T-helper 2 cell treated with Interferon-gamma antibody and Interleukin-4, amounts not matched to agents 5 μg/mL and 100 μg/mL, for 36 hours (primary cell): ENCODE results near the gene CHD2.
A peak's percentile ranks its signal among the peaks of the same experiment; 100 is the strongest.
"Not testable (repeated sequence)": the region's sequence is repeated elsewhere in the genome, so short reads cannot be mapped to it uniquely, and the experiment has no call there.

Experiments
- DNase-seq: peaks from one replicate; pipeline ENCODE4 v3.0.0; 2021; ENCODE audit warnings: low spot score
- H3K27ac Mint-ChIP-seq: one replicate; pipeline ENCODE4 v1.8.0; 2021; ENCODE audit warnings: mild to moderate bottlenecking, mixed read lengths
- H3K27me3 Mint-ChIP-seq: one replicate; pipeline ENCODE4 v1.8.0; 2021; ENCODE audit warnings: low read depth, mixed read lengths
- H3K36me3 Mint-ChIP-seq: one replicate; pipeline ENCODE4 v1.8.0; 2021; ENCODE audit warnings: low read depth, mixed read lengths
- H3K4me1 Mint-ChIP-seq: one replicate; pipeline ENCODE4 v1.8.0; 2021; ENCODE audit warnings: low read depth, mixed read lengths
- H3K4me3 Mint-ChIP-seq: one replicate; pipeline ENCODE4 v1.8.0; 2022; ENCODE audit warnings: mild to moderate bottlenecking, moderate library complexity, mixed read lengths
- H3K9me3 Mint-ChIP-seq: one replicate; pipeline ENCODE4 v1.8.0; 2021; ENCODE audit warnings: mixed read lengths

Gene CHD2

DNA sequence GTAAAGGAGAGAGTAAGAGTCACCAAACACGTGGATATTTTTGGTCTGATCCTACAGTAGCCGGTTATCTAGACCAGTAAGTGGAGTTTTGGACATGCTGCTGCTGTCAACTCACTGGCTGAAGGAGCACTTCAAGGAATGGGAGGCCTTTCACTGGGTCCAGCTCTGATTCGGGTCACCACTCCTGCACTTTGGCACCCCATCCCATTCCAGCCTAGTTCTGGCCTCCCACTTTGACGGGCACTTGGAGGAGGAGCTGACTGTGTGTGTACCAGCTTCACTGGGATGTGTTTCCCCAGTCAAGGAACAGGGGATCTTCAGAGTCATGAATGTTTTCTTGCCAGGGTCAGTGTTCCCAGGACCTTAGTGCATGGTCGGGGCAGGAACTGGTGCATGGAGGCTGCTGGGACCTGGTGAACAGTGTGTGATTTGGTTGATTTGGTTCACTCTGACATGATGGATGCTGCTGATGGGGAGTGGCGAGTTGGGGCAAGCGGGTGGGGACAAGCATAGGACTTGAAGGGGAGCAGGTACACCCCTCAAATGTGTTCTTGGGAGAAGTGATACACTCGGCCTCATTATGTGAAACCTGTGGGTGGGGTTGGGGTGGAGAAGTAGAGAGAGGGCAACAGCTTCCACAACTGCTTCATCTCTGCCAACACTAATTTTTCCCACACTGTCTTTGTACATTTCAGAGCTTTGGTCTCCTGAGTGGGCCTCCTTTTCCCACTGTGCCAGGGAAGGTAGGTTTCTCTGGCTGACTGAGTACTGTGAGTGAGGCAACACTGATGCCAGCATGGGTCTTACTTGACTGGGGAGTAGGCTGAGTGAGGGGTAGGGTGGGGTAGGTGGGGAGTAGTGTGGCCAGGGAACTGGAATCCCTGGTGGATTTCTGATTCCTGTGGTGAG, 124.8 kb downstream of the CHD2 start:
- Mint-ChIP-seq H3K36me3 (peaks cover 60% of the 10 kb centered on the region), H3K4me3 (peak overlapping the region; percentile 27), H3K9me3 (no peaks in the 10 kb centered on the region), H3K27me3 (no peaks in the 10 kb centered on the region), H3K4me1 (peaks cover 50% of the 10 kb centered on the region), H3K27ac (peak overlapping the region; percentile 72)
- no peak for DNase-seq

DNA sequence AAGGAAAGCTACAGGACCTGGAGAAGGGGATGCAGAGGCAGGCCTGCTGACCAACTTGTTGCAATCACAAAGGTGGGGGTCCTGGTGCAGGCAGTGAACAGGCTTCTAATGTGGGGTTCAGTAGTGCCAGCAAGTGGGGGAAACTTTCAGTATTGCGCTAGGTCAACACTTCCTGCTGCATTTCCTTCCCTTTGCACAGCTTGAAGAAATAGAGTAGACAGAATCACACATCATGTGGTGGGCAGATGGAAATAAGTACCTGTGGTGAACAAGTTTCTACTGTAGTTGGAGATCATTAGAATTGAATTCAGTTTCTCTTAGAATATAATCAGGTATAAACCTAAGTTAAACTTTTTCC, 125.5 kb downstream of the CHD2 start:
- no peaks in the 10 kb centered on the region for H3K9me3 Mint-ChIP-seq
- peaks cover 44% of the 10 kb centered on the region for H3K4me1 Mint-ChIP-seq
- no peak for DNase-seq
- no peaks in the 10 kb centered on the region for H3K27me3 Mint-ChIP-seq
- peak overlapping the region; percentile 27 for H3K4me3 Mint-ChIP-seq
- peaks cover 54% of the 10 kb centered on the region for H3K36me3 Mint-ChIP-seq
- H3K27ac Mint-ChIP-seq: peak overlapping the region; percentile 45

DNA sequence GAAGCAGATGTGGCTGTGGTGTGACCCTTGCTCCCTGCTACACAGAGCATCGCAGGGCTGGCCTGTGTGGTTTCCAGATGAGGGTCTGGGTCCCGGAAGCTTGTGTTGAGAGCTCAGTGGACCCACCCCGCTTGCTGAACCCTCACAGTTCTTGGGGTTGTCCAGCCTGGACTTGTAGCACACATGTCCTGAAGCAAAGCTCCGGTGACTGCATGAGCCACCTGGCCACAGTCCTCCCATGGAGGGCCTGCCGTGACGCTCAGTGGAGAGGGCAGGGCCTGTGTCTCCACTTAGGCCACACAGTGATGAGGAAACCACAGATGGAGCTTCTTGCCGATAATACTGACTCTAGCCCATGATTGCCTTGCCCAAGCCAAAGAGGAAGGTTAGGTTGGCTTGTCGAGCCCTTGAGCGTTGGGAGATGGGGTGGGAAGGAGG, 126.3 kb downstream of the CHD2 start:
- H3K27ac Mint-ChIP-seq: peak overlapping the region; percentile 58
- no peak overlapping the region for H3K4me3 Mint-ChIP-seq
- H3K36me3 Mint-ChIP-seq: peaks cover 48% of the 10 kb centered on the region
- H3K4me1 Mint-ChIP-seq: peaks cover 39% of the 10 kb centered on the region
- DNase-seq: no peak
- no peaks in the 10 kb centered on the region for H3K9me3 Mint-ChIP-seq
- no peaks in the 10 kb centered on the region for H3K27me3 Mint-ChIP-seq

DNA sequence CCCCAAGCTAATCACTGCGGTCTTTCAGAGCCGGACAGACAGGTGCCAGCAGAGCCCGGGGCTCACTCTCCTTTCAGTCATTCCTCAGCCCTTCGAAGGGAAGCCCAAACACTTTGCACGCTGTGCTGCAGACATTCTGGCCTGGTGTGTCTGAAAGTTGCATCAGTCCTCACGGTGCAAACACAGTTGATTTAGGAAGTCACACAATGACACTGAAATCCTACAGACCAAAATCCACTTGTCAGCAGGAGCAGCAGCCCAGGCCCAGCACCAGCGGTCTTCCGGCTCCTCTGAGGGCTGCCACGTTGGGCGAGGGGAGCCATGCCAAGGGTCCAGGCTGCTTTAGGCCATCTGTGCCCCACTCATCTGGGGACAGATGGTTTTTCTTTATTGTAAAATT, 127.3 kb downstream of the CHD2 start:
- Mint-ChIP-seq H3K27me3 (no peaks in the 10 kb centered on the region), H3K9me3 (no peaks in the 10 kb centered on the region), H3K36me3 (peaks cover 39% of the 10 kb centered on the region), H3K27ac (no peak overlapping the region), H3K4me3 (no peak overlapping the region), H3K4me1 (peaks cover 32% of the 10 kb centered on the region)
- DNase-seq: no peak

DNA sequence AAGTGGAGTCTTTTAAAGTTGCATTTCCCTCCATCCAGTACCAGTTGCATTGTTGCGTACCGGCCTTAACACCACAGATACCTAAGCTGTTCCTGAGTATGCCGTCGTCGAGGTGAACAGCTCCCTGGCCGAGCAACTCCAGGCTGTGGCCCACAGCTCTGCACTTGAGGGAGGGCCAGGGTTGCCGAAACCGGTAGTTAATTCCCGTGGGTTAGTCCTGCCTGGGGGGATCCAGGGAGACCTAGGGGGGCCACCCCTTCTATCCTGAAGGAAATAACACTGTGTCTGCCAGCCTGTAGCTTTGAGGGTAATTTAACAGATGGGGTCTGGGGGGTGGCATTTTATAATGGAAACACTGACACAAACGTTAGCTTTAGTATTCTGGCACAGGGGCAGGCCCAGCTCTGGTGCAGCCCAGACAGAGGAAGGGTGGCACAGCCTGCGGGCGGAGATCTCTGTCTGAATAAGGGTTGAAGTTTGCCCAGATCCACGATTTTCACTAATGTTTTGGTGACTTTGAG, 128.0 kb downstream of the CHD2 start:
- Mint-ChIP-seq H3K27me3 (no peaks in the 10 kb centered on the region), H3K27ac (no peak overlapping the region), H3K36me3 (peaks cover 31% of the 10 kb centered on the region), H3K9me3 (no peaks in the 10 kb centered on the region), H3K4me3 (no peak overlapping the region), H3K4me1 (peaks cover 25% of the 10 kb centered on the region)
- DNase-seq: no peak

DNA sequence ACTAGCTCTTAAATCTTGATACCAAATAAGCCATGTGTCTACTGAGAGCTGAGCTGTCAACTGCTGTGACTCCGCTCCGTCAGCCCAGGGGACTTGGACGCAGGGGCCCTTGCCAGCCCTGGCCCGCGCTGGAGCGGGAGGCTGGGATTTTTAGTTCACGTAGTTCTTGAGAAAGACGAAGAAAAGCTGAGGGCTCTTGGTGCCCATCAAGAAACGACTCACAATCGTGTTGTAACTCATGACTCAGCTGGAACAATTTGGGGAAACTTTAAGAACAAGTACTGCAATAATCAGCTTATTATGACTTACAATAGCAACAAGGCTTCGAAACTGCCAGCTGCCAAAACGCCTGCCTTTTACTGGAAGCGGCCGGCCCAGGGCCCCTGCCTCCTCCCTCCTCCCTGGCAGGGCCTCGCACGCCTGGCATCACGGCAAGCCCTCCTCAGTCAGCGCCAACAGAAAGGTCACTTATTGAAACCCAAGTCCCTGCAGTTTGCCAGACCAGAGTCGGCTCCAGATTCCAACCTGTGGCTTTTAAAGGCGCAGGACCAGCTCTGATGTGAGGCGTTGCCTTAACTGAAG, 128.6 kb downstream of the CHD2 start:
- no peaks in the 10 kb centered on the region for H3K27me3 Mint-ChIP-seq
- H3K4me1 Mint-ChIP-seq: peaks cover 20% of the 10 kb centered on the region
- no peak overlapping the region for H3K27ac Mint-ChIP-seq
- no peaks in the 10 kb centered on the region for H3K9me3 Mint-ChIP-seq
- no peak for DNase-seq
- peaks cover 26% of the 10 kb centered on the region for H3K36me3 Mint-ChIP-seq
- H3K4me3 Mint-ChIP-seq: no peak overlapping the region

DNA sequence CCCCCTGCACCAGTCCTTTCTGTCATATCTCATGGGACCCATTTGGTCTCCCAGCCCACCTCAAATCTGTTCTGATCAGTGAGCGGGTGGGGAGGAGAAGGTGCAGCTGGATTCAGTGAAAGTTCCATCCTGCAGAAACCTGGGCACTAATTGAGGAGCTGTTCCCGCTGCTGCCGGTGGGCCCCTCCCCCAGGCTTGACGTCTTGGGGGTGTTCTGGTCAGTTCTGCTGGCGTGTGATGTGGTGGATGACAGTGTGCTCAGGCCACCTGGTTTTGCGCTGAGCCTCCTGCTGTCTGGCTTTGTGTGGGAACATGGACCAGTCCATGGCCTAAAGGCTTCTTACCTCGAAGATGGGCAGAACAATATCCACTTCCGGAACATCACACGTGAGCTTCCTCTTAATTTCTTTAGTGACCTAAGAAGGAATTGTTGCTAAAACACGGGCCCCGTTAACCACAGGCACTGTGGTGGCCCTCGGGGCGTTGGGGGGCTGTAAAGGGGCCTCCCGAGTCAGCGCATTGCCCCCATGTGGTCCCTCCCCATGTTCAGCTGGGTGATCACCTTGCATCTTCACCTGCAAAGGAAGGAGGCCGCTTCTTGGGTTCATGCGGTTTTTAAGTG, 129.2 kb downstream of the CHD2 start:
- Mint-ChIP-seq H3K9me3 (no peaks in the 10 kb centered on the region), H3K27ac (peak overlapping the region; percentile 68), H3K36me3 (peaks cover 22% of the 10 kb centered on the region), H3K4me3 (no peak overlapping the region), H3K4me1 (peaks cover 20% of the 10 kb centered on the region), H3K27me3 (no peaks in the 10 kb centered on the region)
- no peak for DNase-seq

DNA sequence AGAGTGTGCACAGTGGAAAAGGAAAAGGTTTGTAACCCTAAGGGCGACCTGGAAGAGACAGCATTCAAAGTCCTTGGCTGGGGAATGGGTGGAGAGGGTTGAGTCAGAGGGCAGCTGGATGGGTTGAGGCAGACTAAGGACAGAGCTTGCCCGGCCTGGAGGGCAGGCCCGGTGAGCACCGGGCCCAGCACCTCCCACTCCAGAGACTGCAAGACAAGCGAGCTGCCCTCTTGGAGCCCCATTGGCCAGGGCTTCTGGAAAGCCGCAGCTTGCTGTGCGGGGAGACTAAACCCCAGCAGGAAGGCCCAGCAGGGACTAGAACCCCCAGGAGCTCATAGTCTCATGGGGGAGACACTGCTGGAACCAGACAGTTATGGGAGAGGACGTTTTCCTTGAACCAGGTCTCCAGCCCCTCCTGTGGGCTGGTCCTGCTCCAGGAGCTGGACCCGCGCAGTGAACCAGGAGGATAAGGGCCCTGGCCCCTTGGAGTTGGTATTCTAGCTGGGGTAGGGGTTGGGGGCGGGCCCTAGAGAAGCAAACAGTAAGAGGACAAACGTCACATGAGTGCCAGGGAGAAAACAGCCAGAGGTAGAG, 129.8 kb downstream of the CHD2 start:
- Mint-ChIP-seq H3K27ac (peak overlapping the region; percentile 68), H3K27me3 (no peaks in the 10 kb centered on the region), H3K9me3 (no peaks in the 10 kb centered on the region), H3K4me3 (no peak overlapping the region), H3K36me3 (peaks cover 16% of the 10 kb centered on the region), H3K4me1 (peaks cover 17% of the 10 kb centered on the region)
- no peak for DNase-seq

DNA sequence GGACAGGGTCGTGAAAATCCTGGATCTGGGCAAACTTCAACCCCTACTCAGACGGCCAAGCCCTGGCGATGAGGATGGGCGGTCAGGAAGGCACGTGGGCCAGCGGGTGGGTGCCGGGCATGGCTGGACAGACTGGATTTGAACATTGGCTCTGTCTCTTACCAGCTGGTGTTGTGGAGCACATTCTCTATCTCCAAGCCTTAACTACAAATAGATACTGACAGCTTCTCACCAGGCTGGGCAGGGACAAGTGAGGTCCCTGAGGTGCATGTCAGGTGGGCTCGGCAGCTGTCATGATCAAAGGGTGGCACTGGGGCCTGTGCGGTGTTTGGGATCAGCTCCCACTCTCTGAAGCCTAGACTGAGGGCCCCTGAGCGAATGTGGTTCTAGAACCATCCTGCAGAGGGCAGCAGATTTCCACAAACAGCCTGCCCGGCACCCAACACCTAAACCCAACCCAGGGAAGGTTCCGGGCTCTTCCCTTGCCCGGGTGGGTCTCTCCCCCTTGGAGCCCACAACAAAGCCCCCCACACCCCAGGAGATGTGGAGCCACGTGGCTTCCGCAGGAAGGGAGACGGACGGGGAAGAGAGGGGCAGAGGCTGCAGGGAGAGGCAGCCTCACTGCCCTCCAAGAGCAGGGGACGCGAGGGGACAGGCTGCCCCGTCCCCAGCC, 130.4 kb downstream of the CHD2 start:
- Mint-ChIP-seq H3K9me3 (no peaks in the 10 kb centered on the region), H3K36me3 (peaks cover 10% of the 10 kb centered on the region), H3K27ac (peak overlapping the region; percentile 43), H3K4me3 (no peak overlapping the region), H3K27me3 (no peaks in the 10 kb centered on the region), H3K4me1 (peaks cover 11% of the 10 kb centered on the region)
- peak; percentile 36 for DNase-seq

DNA sequence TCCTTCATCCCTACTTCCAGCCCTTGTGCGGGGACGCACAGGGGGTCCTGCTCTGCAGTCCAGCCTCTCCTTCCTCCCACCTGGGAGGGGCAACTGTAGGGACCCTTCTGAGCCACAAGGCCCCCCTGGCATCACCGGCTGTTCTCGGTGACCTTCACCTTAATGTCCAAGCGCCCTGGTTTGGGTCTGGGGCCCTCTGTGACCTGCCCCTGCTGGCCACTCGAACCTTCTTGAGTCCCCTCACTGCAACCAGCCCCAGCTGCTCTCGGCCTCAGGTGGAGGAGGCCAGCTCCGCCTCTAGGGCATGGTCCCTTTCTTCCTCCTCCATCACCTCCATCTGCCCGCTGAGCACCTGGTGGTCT, 131.0 kb downstream of the CHD2 start:
- no peaks in the 10 kb centered on the region for H3K27me3 Mint-ChIP-seq
- peaks cover 12% of the 10 kb centered on the region for H3K4me1 Mint-ChIP-seq
- no peak overlapping the region for H3K27ac Mint-ChIP-seq
- H3K4me3 Mint-ChIP-seq: no peak overlapping the region
- DNase-seq: no peak
- H3K9me3 Mint-ChIP-seq: no peaks in the 10 kb centered on the region
- peaks cover 6% of the 10 kb centered on the region for H3K36me3 Mint-ChIP-seq

DNA sequence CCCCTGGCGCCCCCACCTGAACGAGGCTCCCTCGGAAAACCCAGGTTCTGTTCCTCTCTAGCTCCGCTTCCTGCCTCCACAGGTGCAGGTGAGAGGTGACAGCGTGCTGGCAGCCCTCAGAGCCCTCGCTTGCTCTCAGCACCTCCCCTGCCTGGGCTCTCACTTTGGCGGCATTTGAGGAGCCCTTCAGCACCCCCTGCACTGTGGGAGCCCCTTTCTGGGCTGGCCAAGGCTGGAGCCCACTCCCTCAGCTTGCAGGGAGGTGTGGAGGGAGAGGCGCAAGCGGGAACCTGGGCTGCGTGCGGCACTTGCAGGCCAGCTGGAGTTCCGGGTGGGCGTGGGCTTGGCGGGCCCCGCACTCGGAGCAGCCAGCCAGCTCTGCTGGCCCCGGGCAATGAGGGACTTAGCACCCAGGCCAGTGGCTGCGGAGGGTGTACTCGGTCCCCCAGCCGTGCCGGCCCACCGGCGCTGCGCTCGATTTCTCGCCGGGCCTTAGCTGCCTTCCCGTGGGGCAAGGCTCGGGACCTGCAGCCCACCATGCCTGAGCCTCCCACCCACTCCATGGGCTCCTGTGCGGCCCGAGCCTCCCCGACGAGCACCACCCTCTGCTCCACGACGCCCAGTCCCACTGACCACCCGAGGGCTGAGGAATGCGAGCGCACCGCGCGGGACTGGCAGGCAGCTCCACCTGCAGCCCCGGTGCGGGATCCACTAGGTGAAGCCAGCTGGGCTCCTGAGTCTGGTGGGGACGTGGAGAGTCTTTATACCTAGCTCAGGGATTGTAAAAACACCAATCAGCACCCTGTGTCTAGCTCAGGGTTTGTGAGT, 131.6 kb downstream of the CHD2 start:
- H3K27ac Mint-ChIP-seq, H3K4me3 Mint-ChIP-seq, H3K9me3 Mint-ChIP-seq, DNase-seq, H3K36me3 Mint-ChIP-seq, H3K27me3 Mint-ChIP-seq: not testable (repeated sequence)
- H3K4me1 Mint-ChIP-seq: peaks cover 12% of the 10 kb centered on the region

DNA sequence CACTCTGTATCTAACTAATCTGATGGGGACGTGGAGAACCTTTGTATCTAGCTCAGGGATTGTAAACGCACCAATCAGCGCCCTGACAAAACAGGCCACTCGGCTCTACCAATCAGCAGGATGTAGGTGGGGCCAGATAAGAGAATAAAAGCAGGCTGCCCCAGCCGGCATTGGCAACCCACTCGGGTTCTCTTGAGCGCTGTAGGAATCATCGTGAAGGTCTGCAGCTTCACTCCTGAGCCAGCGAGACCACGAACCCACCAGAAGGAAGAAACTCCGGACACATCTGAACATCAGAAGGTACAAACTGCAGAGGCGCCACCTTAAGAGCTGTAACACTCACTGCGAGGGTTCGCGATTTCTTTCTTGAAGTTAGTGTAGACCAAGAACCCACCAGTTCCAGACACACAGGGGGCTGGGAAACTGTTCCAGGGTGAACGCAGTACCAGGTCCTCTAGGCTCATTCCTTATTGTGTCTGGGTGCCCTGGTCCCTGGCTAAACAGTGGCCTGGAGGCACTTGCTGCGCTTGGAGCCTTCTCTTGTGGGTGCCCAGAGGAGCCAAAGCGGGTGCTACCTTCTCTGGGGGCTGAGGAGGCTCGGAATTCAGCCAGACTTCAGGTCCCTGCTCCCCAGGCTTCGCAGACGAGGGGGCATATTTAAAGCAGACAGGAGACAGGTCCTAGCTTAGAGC, 132.5 kb downstream of the CHD2 start:
- DNase-seq, H3K9me3 Mint-ChIP-seq, H3K27ac Mint-ChIP-seq, H3K4me3 Mint-ChIP-seq, H3K27me3 Mint-ChIP-seq, H3K36me3 Mint-ChIP-seq: not testable (repeated sequence)
- H3K4me1 Mint-ChIP-seq: peaks cover 12% of the 10 kb centered on the region
